HG02840 (cell line): ENCODE results near the gene MUC3A.

Experiments used
- ATAC-seq: cut with Tn5 transposase; IDR thresholded peaks from one replicate; pipeline ENCODE4 v1.9.1; 2021; ENCODE audit warnings: mild to moderate bottlenecking, moderate library complexity, moderate number of reproducible peaks; ENCODE audit not compliant: unreplicated experiment, low FRiP score

MUC3A gene

GRCh38 chr7:101017064-101017777, 67.9 kb downstream of the MUC3A start:
- peak; percentile 58 for ATAC-seq
